Nephron progenitor cell (in vitro differentiated cells): Measurements from ENCODE around the gene ZFAND6.
"Not testable (repeated sequence)": the region's sequence is repeated elsewhere in the genome, so short reads cannot be mapped to it uniquely, and the experiment has no call there.

ENCODE experiments used
- DNase-seq: peaks from one replicate; pipeline ENCODE4 v3.0.0; 2021
- H3K27ac Mint-ChIP-seq: 2 replicates; pipeline ENCODE4 v1.8.0; 2021; ENCODE audit warnings: mild to moderate bottlenecking, moderate library complexity, mixed read lengths
- H3K27me3 Mint-ChIP-seq: 2 replicates; pipeline ENCODE4 v1.8.0; 2021; ENCODE audit warnings: mild to moderate bottlenecking, low read depth, mixed read lengths; ENCODE audit not compliant: poor library complexity
- H3K36me3 Mint-ChIP-seq: 2 replicates; pipeline ENCODE4 v1.8.0; 2021; ENCODE audit warnings: low read depth, mixed read lengths
- H3K4me1 Mint-ChIP-seq: 2 replicates; pipeline ENCODE4 v1.8.0; 2021; ENCODE audit warnings: mixed read lengths
- H3K4me3 Mint-ChIP-seq: 2 replicates; pipeline ENCODE4 v1.8.0; 2021; ENCODE audit warnings: mild to moderate bottlenecking, moderate library complexity, mixed read lengths
- H3K9me3 Mint-ChIP-seq: 2 replicates; pipeline ENCODE4 v1.8.0; 2021; ENCODE audit warnings: mild to moderate bottlenecking, moderate library complexity, mixed read lengths
- TF ChIP-seq, protein P1 (sequence below): fragments of 200-600 bp; sonication (generic); IDR thresholded peaks from 2 replicates; pipeline ENCODE4 v1.5.0; 2021; ENCODE audit warnings: antibody characterized with exemption

ZFAND6 gene

GRCh38 chr15:80115021-80115420, 55.5 kb downstream of the ZFAND6 start:
- Mint-ChIP-seq H3K4me1 (peaks cover 17% of the 10 kb centered on the region), H3K4me3 (no peak overlapping the region), H3K27ac (no peak overlapping the region), H3K9me3 (no peaks in the 10 kb centered on the region), H3K36me3 (no peaks in the 10 kb centered on the region), H3K27me3 (peaks cover 3% of the 10 kb centered on the region)
- TF ChIP-seq, protein P1, sequence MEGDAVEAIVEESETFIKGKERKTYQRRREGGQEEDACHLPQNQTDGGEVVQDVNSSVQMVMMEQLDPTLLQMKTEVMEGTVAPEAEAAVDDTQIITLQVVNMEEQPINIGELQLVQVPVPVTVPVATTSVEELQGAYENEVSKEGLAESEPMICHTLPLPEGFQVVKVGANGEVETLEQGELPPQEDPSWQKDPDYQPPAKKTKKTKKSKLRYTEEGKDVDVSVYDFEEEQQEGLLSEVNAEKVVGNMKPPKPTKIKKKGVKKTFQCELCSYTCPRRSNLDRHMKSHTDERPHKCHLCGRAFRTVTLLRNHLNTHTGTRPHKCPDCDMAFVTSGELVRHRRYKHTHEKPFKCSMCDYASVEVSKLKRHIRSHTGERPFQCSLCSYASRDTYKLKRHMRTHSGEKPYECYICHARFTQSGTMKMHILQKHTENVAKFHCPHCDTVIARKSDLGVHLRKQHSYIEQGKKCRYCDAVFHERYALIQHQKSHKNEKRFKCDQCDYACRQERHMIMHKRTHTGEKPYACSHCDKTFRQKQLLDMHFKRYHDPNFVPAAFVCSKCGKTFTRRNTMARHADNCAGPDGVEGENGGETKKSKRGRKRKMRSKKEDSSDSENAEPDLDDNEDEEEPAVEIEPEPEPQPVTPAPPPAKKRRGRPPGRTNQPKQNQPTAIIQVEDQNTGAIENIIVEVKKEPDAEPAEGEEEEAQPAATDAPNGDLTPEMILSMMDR = no peak
- DNase-seq = no peak

DNA sequence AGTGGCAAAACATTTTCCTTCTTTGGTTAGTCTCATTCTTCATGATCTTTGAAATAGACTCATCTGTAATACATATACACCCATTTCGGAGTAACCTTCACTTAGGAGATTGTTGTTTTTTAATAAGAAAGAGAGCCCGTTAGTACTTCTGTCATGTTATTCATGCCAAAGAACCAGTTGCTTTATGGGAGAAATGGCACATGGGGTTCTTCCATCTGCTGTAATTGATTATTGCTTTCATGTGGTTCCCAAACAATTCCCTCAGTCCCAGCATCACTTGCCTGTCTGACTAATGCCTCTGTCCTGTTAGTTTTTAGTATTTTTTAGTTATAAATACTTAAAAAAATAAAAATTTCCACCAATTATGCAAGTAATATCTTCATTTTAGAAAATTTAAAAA, 59.5 kb downstream of the ZFAND6 start:
- H3K36me3 Mint-ChIP-seq = peaks cover 22% of the 10 kb centered on the region
- no peak overlapping the region for H3K27ac Mint-ChIP-seq
- H3K9me3 Mint-ChIP-seq = no peaks in the 10 kb centered on the region
- no peak overlapping the region for H3K4me3 Mint-ChIP-seq
- H3K4me1 Mint-ChIP-seq = peaks cover 6% of the 10 kb centered on the region
- DNase-seq = no peak
- peaks cover 3% of the 10 kb centered on the region for H3K27me3 Mint-ChIP-seq
- TF ChIP-seq, protein P1 = no peak

DNA sequence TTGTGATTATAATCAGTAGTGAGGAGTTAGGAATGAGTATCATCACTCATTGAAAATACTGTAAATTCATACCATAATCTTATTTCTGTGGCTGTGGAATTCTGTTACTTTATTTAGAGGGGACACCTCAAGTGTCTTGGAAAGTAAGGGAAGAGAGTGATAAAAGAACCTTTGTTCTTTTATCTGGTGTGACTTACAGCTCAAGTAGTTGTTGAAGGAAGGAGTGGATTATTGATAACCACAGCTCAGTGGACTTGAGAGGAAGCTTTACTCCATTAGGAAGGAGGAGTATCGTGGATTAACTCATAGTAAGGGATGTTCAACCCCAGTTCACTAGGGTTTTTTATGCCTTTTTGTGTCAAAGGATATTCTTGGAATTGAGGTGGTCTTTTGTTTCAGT, 61.2 kb downstream of the ZFAND6 start:
- no peak for DNase-seq
- H3K4me1 Mint-ChIP-seq = no peaks in the 10 kb centered on the region
- no peaks in the 10 kb centered on the region for H3K27me3 Mint-ChIP-seq
- no peak overlapping the region for H3K27ac Mint-ChIP-seq
- no peak overlapping the region for H3K4me3 Mint-ChIP-seq
- no peaks in the 10 kb centered on the region for H3K9me3 Mint-ChIP-seq
- TF ChIP-seq, protein P1 = no peak
- peaks cover 39% of the 10 kb centered on the region for H3K36me3 Mint-ChIP-seq

GRCh38 chr15:80121546-80121945, 62.1 kb downstream of the ZFAND6 start:
- Mint-ChIP-seq H3K27ac (no peak overlapping the region), H3K4me1 (no peaks in the 10 kb centered on the region), H3K36me3 (peaks cover 48% of the 10 kb centered on the region), H3K9me3 (no peaks in the 10 kb centered on the region), H3K4me3 (no peak overlapping the region), H3K27me3 (no peaks in the 10 kb centered on the region)
- TF ChIP-seq, protein P1 = no peak
- DNase-seq = no peak

- no peak for DNase-seq
- TF ChIP-seq, protein P1 = no peak
- H3K27ac Mint-ChIP-seq = peak overlapping the region; percentile 21
- H3K27me3 Mint-ChIP-seq = no peaks in the 10 kb centered on the region
- no peak overlapping the region for H3K4me3 Mint-ChIP-seq
- H3K36me3 Mint-ChIP-seq = peaks cover 55% of the 10 kb centered on the region
- H3K9me3 Mint-ChIP-seq = no peaks in the 10 kb centered on the region
- no peaks in the 10 kb centered on the region for H3K4me1 Mint-ChIP-seq
Measured at GRCh38 chr15:80123034-80123433, 63.6 kb downstream of the ZFAND6 start.

DNA sequence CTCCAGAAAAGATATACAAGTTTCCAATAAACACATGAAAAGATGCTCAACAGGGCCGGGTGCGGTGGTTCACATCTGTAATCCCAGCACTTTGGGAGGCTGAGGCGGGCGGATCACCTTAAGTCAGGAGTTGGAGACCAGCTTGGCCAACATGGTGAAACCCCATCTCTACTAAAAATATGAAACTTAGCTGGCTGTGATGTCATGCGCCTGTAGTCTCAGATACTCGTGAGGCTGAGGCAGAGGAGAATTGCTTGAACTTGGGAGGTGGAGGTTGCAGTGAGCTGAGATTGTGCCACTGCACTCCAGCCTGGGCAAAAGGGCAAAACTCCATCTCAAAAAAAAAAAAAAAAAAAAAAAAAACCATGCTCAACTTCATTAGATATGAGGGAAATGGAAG, 67.8 kb downstream of the ZFAND6 start:
- H3K36me3 Mint-ChIP-seq = peaks cover 84% of the 10 kb centered on the region
- H3K4me1 Mint-ChIP-seq, H3K9me3 Mint-ChIP-seq, H3K27me3 Mint-ChIP-seq, H3K4me3 Mint-ChIP-seq, H3K27ac Mint-ChIP-seq, DNase-seq: not testable (repeated sequence)
